ENCODE measurements around the gene SRCAP.

Gene SRCAP

GRCh38 chr16:30706046-30706445 lies 7.1 kb downstream of the SRCAP start:
- peaks cover 96% of the 10 kb centered on the region for H3K36me3 ChIP-seq
- no peak overlapping the region for H3K4me3 ChIP-seq (ENCODE audit: low read depth, low read length)
- TF ChIP-seq, protein P1, sequence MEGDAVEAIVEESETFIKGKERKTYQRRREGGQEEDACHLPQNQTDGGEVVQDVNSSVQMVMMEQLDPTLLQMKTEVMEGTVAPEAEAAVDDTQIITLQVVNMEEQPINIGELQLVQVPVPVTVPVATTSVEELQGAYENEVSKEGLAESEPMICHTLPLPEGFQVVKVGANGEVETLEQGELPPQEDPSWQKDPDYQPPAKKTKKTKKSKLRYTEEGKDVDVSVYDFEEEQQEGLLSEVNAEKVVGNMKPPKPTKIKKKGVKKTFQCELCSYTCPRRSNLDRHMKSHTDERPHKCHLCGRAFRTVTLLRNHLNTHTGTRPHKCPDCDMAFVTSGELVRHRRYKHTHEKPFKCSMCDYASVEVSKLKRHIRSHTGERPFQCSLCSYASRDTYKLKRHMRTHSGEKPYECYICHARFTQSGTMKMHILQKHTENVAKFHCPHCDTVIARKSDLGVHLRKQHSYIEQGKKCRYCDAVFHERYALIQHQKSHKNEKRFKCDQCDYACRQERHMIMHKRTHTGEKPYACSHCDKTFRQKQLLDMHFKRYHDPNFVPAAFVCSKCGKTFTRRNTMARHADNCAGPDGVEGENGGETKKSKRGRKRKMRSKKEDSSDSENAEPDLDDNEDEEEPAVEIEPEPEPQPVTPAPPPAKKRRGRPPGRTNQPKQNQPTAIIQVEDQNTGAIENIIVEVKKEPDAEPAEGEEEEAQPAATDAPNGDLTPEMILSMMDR (IDR thresholded peaks at IDR 0.05; ENCODE audit: low read depth, low read length), result no peak
- no peak for DNase-seq
- H3K27ac ChIP-seq, result no peak overlapping the region
- H3K9me3 ChIP-seq (ENCODE audit: severe bottlenecking), result no peaks in the 10 kb centered on the region
- no peaks in the 10 kb centered on the region for H3K27me3 ChIP-seq (ENCODE audit: insufficient read depth, low read depth, severe bottlenecking)

DNA sequence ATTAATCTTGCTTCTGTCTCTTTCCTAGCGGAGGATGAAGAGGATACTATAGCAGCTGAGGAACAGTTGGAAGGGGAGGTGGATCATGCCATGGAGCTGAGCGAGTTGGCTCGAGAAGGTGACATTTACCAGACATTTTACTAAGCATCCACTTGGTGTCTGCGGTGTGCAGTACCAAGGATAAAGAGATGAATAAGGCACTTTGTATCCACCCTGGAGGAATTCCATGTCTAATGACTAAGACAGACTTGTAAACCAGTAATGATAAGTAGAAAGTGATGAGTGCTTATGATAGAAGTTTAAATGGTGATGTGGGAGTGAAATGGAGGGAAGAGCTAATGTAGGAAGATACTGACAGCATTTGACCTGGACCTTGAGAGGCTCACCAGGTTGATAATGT lies 12.0 kb downstream of the SRCAP start:
- peaks cover 96% of the 10 kb centered on the region for H3K36me3 ChIP-seq
- no peaks in the 10 kb centered on the region for H3K9me3 ChIP-seq (ENCODE audit: severe bottlenecking)
- H3K27me3 ChIP-seq (ENCODE audit: insufficient read depth, low read depth, severe bottlenecking), result no peaks in the 10 kb centered on the region
- no peak overlapping the region for H3K4me3 ChIP-seq (ENCODE audit: low read depth, low read length)
- TF ChIP-seq, protein P1 (IDR thresholded peaks at IDR 0.05; ENCODE audit: low read depth, low read length), result no peak
- DNase-seq, result no peak
- H3K27ac ChIP-seq, result no peak overlapping the region

DNA sequence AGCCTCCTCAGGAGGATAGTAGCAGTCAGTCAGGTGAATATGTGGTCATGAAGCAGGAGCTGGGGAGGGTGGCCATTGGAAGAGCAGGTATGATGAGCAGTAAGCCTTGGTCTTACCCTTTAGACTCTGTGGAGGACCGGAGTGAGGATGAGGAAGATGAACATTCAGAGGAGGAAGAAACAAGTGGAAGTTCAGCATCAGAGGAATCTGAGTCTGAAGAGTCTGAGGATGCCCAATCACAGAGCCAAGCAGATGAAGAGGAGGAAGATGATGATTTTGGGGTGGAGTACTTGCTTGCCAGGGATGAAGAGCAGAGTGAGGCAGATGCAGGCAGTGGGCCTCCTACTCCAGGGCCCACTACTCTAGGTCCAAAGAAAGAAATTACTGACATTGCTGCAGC lies 12.7 kb downstream of the SRCAP start:
- DNase-seq, result no peak
- Histone ChIP-seq H3K9me3 (ENCODE audit: severe bottlenecking) (no peaks in the 10 kb centered on the region), H3K27me3 (ENCODE audit: insufficient read depth, low read depth, severe bottlenecking) (no peaks in the 10 kb centered on the region), H3K36me3 (peaks cover 96% of the 10 kb centered on the region), H3K27ac (no peak overlapping the region), H3K4me3 (ENCODE audit: low read depth, low read length) (no peak overlapping the region)
- TF ChIP-seq, protein P1 (IDR thresholded peaks at IDR 0.05; ENCODE audit: low read depth, low read length), result no peak

GRCh38 chr16:30715750-30716445 lies 16.9 kb downstream of the SRCAP start:
- no peak overlapping the region for H3K27ac ChIP-seq
- no peak for DNase-seq
- no peak overlapping the region for H3K4me3 ChIP-seq (ENCODE audit: low read depth, low read length)
- H3K36me3 ChIP-seq, result peaks cover 93% of the 10 kb centered on the region
- no peaks in the 10 kb centered on the region for H3K27me3 ChIP-seq (ENCODE audit: insufficient read depth, low read depth, severe bottlenecking)
- no peaks in the 10 kb centered on the region for H3K9me3 ChIP-seq (ENCODE audit: severe bottlenecking)
- TF ChIP-seq, protein P1 (IDR thresholded peaks at IDR 0.05; ENCODE audit: low read depth, low read length), result no peak

GRCh38 chr16:30720086-30720485 lies 21.1 kb downstream of the SRCAP start:
- H3K4me3 ChIP-seq (ENCODE audit: low read depth, low read length), result no peak overlapping the region
- no peak for DNase-seq
- H3K9me3 ChIP-seq (ENCODE audit: severe bottlenecking), result no peaks in the 10 kb centered on the region
- TF ChIP-seq, protein P1 (IDR thresholded peaks at IDR 0.05; ENCODE audit: low read depth, low read length), result no peak
- no peaks in the 10 kb centered on the region for H3K27me3 ChIP-seq (ENCODE audit: insufficient read depth, low read depth, severe bottlenecking)
- H3K27ac ChIP-seq, result no peak overlapping the region
- H3K36me3 ChIP-seq, result peaks cover 94% of the 10 kb centered on the region

GRCh38 chr16:30720694-30721093 lies 21.7 kb downstream of the SRCAP start:
- no peak for DNase-seq
- no peak overlapping the region for H3K4me3 ChIP-seq (ENCODE audit: low read depth, low read length)
- no peaks in the 10 kb centered on the region for H3K27me3 ChIP-seq (ENCODE audit: insufficient read depth, low read depth, severe bottlenecking)
- H3K9me3 ChIP-seq (ENCODE audit: severe bottlenecking), result no peaks in the 10 kb centered on the region
- TF ChIP-seq, protein P1 (IDR thresholded peaks at IDR 0.05; ENCODE audit: low read depth, low read length), result no peak
- peaks cover 96% of the 10 kb centered on the region for H3K36me3 ChIP-seq
- H3K27ac ChIP-seq, result peak overlapping the region; percentile 67; the same call in 1 of the 2 replicates
